CD14-positive monocyte (primary cell): ENCODE results near the gene CNTN5. TPM values are rescaled to one million over a fixed set of nuclear protein-coding genes. Genes with fewer than 3 reads are reported as not detected.

Experiments
- DNase-seq, 3 donors: peaks; one replicate each; pipeline ENCODE4 v3.0.0-alpha.2; 2011 to 2022
- H2AFZ ChIP-seq: 2 replicates; pipeline ENCODE4 v1.6.0; 2012; ENCODE audit warnings: mild to moderate bottlenecking, low read depth, low read length, inconsistent platforms; ENCODE audit not compliant: insufficient read depth, poor library complexity, severe bottlenecking
- H3K27ac ChIP-seq, 2 donors: 1 replicate in 1 of 2; 2 replicates in 1 of 2; pipeline ENCODE4 v1.5.1; 2012 to 2013; ENCODE audit warnings: low read length in 2 of 2, control low read depth in 1 of 2, inconsistent platforms in 1 of 2, low read depth in 1 of 2, mild to moderate bottlenecking in 1 of 2
- H3K27me3 ChIP-seq, 2 donors: one replicate each; pipeline versions ENCODE4 v1.6.0 to v1.6.1; 2011 to 2013; ENCODE audit warnings: low read length in 2 of 2; ENCODE audit not compliant: control insufficient read depth in 2 of 2, insufficient read depth in 2 of 2
- H3K36me3 ChIP-seq, 2 donors: replicated peaks in 1 of 2; 1 replicate in 1 of 2; 2 replicates in 1 of 2; pipeline versions ENCODE4 v1.5.1 to v1.6.1; 2012 to 2013; ENCODE audit warnings: low read length in 2 of 2, control low read depth in 1 of 2, inconsistent platforms in 1 of 2, mild to moderate bottlenecking in 1 of 2; ENCODE audit not compliant: insufficient read depth in 2 of 2, control insufficient read depth in 1 of 2
- H3K4me1 ChIP-seq, 2 donors: 1 replicate in 1 of 2; 2 replicates in 1 of 2; pipeline versions ENCODE4 v1.5.1 to v1.6.1; 2012 to 2013; ENCODE audit warnings: low read length in 2 of 2, control low read depth in 1 of 2, inconsistent platforms in 1 of 2, mild to moderate bottlenecking in 1 of 2, moderate library complexity in 1 of 2; ENCODE audit not compliant: insufficient read depth in 2 of 2, control insufficient read depth in 1 of 2
- H3K4me2 ChIP-seq: replicated peaks from 2 replicates; pipeline ENCODE3; 2012; ENCODE audit warnings: low read length, moderate library complexity, mild to moderate bottlenecking; ENCODE audit not compliant: poor library complexity, severe bottlenecking; ENCODE audit errors: extremely low read depth
- H3K4me3 ChIP-seq, 3 experiments: fragments of 200-600 bp in 1 of 3; sonication (generic) in 1 of 3; replicated peaks in 1 of 3; 1 replicate in 2 of 3; 2 replicates in 1 of 3; pipeline ENCODE4 v1.5.1; 2011 to 2013; ENCODE audit warnings: low read length in 3 of 3, mild to moderate bottlenecking in 3 of 3, control low read depth in 2 of 3, low read depth in 2 of 3, inconsistent platforms in 1 of 3, moderate library complexity in 1 of 3
- H3K79me2 ChIP-seq: 2 replicates; pipeline ENCODE4 v1.6.0; 2012; ENCODE audit warnings: mild to moderate bottlenecking, control low read depth, inconsistent platforms, low read length, moderate library complexity; ENCODE audit not compliant: insufficient read depth
- H3K9ac ChIP-seq: 2 replicates; pipeline ENCODE4 v1.6.0; 2017; ENCODE audit warnings: low read length, mild to moderate bottlenecking; ENCODE audit not compliant: insufficient read depth, poor library complexity, severe bottlenecking
- H3K9me3 ChIP-seq, 2 donors: replicated peaks in 1 of 2; 1 replicate in 1 of 2; 2 replicates in 1 of 2; pipeline versions ENCODE4 v1.5.1 to v1.6.1; 2012 to 2013; ENCODE audit warnings: low read length in 2 of 2, control low read depth in 1 of 2; ENCODE audit not compliant: control insufficient read depth in 1 of 2, insufficient read depth in 1 of 2
- H4K20me1 ChIP-seq: 2 replicates; pipeline ENCODE4 v1.6.0; 2012; ENCODE audit warnings: mild to moderate bottlenecking, low read length, control low read depth, moderate library complexity; ENCODE audit not compliant: insufficient read depth
- H3K27ac Mint-ChIP-seq, 7 donors: one replicate each; pipeline ENCODE4 v1.8.0; 2020; ENCODE audit warnings: mild to moderate bottlenecking in 7 of 7, mixed read lengths in 7 of 7, moderate library complexity in 6 of 7, inconsistent platforms in 2 of 7
- H3K27me3 Mint-ChIP-seq, 3 donors: one replicate each; pipeline ENCODE4 v1.8.0; 2021 to 2022; ENCODE audit warnings: low read depth in 3 of 3, mild to moderate bottlenecking in 3 of 3, mixed read lengths in 3 of 3, moderate library complexity in 3 of 3, inconsistent platforms in 1 of 3
- H3K36me3 Mint-ChIP-seq, 2 donors: one replicate each; pipeline ENCODE4 v1.8.0; 2020; ENCODE audit warnings: mixed read lengths in 2 of 2, inconsistent platforms in 1 of 2, mild to moderate bottlenecking in 1 of 2
- H3K4me1 Mint-ChIP-seq: one replicate; pipeline ENCODE4 v1.8.0; 2020; ENCODE audit warnings: mild to moderate bottlenecking, mixed read lengths
- H3K4me3 Mint-ChIP-seq, 2 donors: one replicate each; pipeline ENCODE4 v1.8.0; 2020; ENCODE audit warnings: mild to moderate bottlenecking in 2 of 2, mixed read lengths in 2 of 2, moderate library complexity in 1 of 2
- H3K9me3 Mint-ChIP-seq, 7 donors: one replicate each; pipeline ENCODE4 v1.8.0; 2020 to 2022; ENCODE audit warnings: mixed read lengths in 7 of 7, mild to moderate bottlenecking in 6 of 7, moderate library complexity in 6 of 7, inconsistent platforms in 2 of 7
- CTCF ChIP-seq: fragments of 200-600 bp; IDR thresholded peaks from one replicate; pipeline ENCODE4 v1.8.0; 2022; ENCODE audit warnings: antibody characterized with exemption, mild to moderate bottlenecking
- WGBS: methylation state at CpG from one replicate; pipeline ENCODE4 v1.1.5; 2013; ENCODE audit warnings: missing lambda C conversion rate; ENCODE audit not compliant: insufficient coverage; 5-methylcytosine and 5-hydroxymethylcytosine counted together
- intact Hi-C, 2 donors: fragments of 100-400 bp; cut with micrococcal nuclease; formaldehyde crosslinking; loops; one replicate each; pipeline versions ENCODE4 v1.15.0 to v1.15.1; 2023
- polyA plus RNA-seq, 3 donors: library from polyadenylated mRNA; depleted of rRNA in 1 of 3; unstranded in 2 of 3; stranded (reverse) in 1 of 3; fragments of 300-500 nt in 2 of 3; fragments of >200 nt in 1 of 3; fragmentation: Illumina TruSeq in 2 of 3; gene quantifications; 1 replicate in 2 of 3; 2 replicates in 1 of 3; pipeline ENCODE4 v1.2.3, GENCODE V29; 2012 to 2021

CNTN5 gene
- polyA plus RNA-seq, 3 donors: not detected

GRCh38 chr11:99513368-99513767 is 492.6 kb downstream of the CNTN5 start:
- Histone ChIP-seq H4K20me1 (no peaks in the 10 kb centered on the region), H3K79me2 (no peaks in the 10 kb centered on the region), H3K27ac (no peak overlapping the region), H3K36me3 (no peaks in the 10 kb centered on the region), H2AFZ (no peak overlapping the region), H3K27me3 (no peaks in the 10 kb centered on the region), H3K9me3 (peaks cover 0 to 3% of the 10 kb centered on the region in 2 donors), H3K4me2 (no peak overlapping the region), H3K9ac (no peak overlapping the region), H3K4me3 (no peak overlapping the region), H3K4me1 (no peaks in the 10 kb centered on the region)
- peaks cover 0 to 3% (median 0%) of the 10 kb centered on the region in 7 donors for H3K9me3 Mint-ChIP-seq
- intact Hi-C loops: no loop called here
- H3K36me3 Mint-ChIP-seq: no peaks in the 10 kb centered on the region
- 85% methylated on average over 2 of the region's 2 CpGs for WGBS
- no peak overlapping the region for H3K4me3 Mint-ChIP-seq
- DNase-seq: no peak
- H3K27ac Mint-ChIP-seq: no peak overlapping the region
- no peaks in the 10 kb centered on the region for H3K27me3 Mint-ChIP-seq
- TF ChIP-seq CTCF: no peak
- H3K4me1 Mint-ChIP-seq: no peaks in the 10 kb centered on the region

- Histone ChIP-seq H3K27me3 (no peaks in the 10 kb centered on the region), H3K4me2 (no peak overlapping the region), H3K79me2 (no peaks in the 10 kb centered on the region), H4K20me1 (no peaks in the 10 kb centered on the region), H3K4me3 (no peak overlapping the region), H3K36me3 (no peaks in the 10 kb centered on the region), H3K27ac (no peak overlapping the region), H3K9me3 (peaks cover 0 to 5% of the 10 kb centered on the region in 2 donors), H3K9ac (no peak overlapping the region), H3K4me1 (no peaks in the 10 kb centered on the region), H2AFZ (no peak overlapping the region)
- no peaks in the 10 kb centered on the region for H3K36me3 Mint-ChIP-seq
- WGBS: no CpG with 5 or more reads among the region's 2 CpGs
- intact Hi-C loops: no loop called here
- H3K4me1 Mint-ChIP-seq: no peaks in the 10 kb centered on the region
- no peaks in the 10 kb centered on the region for H3K27me3 Mint-ChIP-seq
- H3K9me3 Mint-ChIP-seq: peaks cover 0 to 4% (median 0%) of the 10 kb centered on the region in 7 donors
- no peak overlapping the region for H3K4me3 Mint-ChIP-seq
- no peak for DNase-seq
- no peak overlapping the region for H3K27ac Mint-ChIP-seq
- no peak for TF ChIP-seq CTCF
These were observed 498.3 kb downstream of the CNTN5 start for GRCh38 chr11:99519095-99519494.
